ENCODE results near the gene ADCY5.

ADCY5 gene

GRCh38 chr3:123296836-123297626, 151.9 kb downstream of the ADCY5 start:
- no peak for FAIRE-seq

GRCh38 chr3:123296261-123296660, 152.6 kb downstream of the ADCY5 start:
- no peak for FAIRE-seq

GRCh38 chr3:123295901-123296250, 153.0 kb downstream of the ADCY5 start:
- FAIRE-seq: no peak

- FAIRE-seq: no peak
These were observed 153.6 kb downstream of the ADCY5 start for GRCh38 chr3:123295171-123295900.

GRCh38 chr3:123294296-123294938, 154.5 kb downstream of the ADCY5 start:
- no peak for FAIRE-seq

GRCh38 chr3:123292321-123293310, 156.3 kb downstream of the ADCY5 start:
- no peak for FAIRE-seq

- FAIRE-seq: no peak
These were observed 157.5 kb downstream of the ADCY5 start for GRCh38 chr3:123291404-123291803.

GRCh38 chr3:123290962-123291361, 157.9 kb downstream of the ADCY5 start:
- no peak for FAIRE-seq

GRCh38 chr3:123290107-123290930, 158.6 kb downstream of the ADCY5 start:
- FAIRE-seq: no peak

- FAIRE-seq: no peak
These were observed 159.3 kb downstream of the ADCY5 start for GRCh38 chr3:123289391-123290106.

- FAIRE-seq: no peak
These were observed 161.0 kb downstream of the ADCY5 start for GRCh38 chr3:123287962-123288302.

- FAIRE-seq: no peak
These were observed 161.6 kb downstream of the ADCY5 start for GRCh38 chr3:123287051-123287961.

- no peak for FAIRE-seq
These were observed 162.4 kb downstream of the ADCY5 start for GRCh38 chr3:123286308-123287023.

GRCh38 chr3:123285931-123286307, 163.0 kb downstream of the ADCY5 start:
- no peak for FAIRE-seq

- FAIRE-seq: no peak
These were observed 163.4 kb downstream of the ADCY5 start for GRCh38 chr3:123285479-123285878.

- FAIRE-seq: no peak
These were observed 163.8 kb downstream of the ADCY5 start for GRCh38 chr3:123285066-123285465.

GRCh38 chr3:123284399-123285010, 164.4 kb downstream of the ADCY5 start:
- FAIRE-seq: no peak

GRCh38 chr3:123283657-123284398, 165.1 kb downstream of the ADCY5 start:
- no peak for FAIRE-seq
